ENCODE results near the gene IFIT5. TPM values are rescaled to one million over a fixed set of nuclear protein-coding genes. Genes with fewer than 3 reads are reported as not detected.

The IFIT5 gene
- polyA plus RNA-seq, 2 of the 4 experiments (the other 2 are of a cell fraction) = 7.8 to 11.5 TPM

DNA sequence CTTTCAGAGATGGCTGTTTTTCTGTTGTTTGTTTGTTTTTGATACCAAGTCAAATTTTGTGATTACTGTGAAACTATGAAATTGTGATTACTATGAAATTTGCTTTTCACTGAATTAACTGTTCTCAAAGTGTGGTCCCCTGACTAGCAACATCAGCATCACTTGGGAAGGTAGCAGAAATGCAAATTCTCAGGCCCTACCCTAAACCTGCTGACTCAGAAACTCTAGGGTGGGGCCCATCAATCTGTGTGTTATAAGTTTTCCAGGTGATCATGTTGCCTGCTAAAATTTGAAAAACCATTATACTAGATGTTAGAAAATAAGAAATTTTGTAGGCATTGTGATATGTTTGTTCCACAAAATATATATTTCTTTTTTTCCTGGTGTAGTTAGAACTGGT is 35.3 kb upstream of the IFIT5 start:
- DNase-seq (ENCODE audit: low read depth in 1 of 2, low spot score in 1 of 2) (no peak), FAIRE-seq (no peak), ATAC-seq (no peak)
- no peak for TF ChIP-seq SMC3 (IDR thresholded peaks at IDR 0.05)
- TF ChIP-seq FOXS1 (CRISPR knock-in tag; IDR thresholded peaks at IDR 0.05) = no peak
- TF ChIP-seq BCL3 (IDR thresholded peaks at IDR 0.05) = no peak
- no peak for TF ChIP-seq HOXB5 (CRISPR knock-in tag; IDR thresholded peaks at IDR 0.05)
- no peak for TF ChIP-seq PHF8 (IDR thresholded peaks at IDR 0.05; ENCODE audit: borderline replicate concordance, low read depth)
- TF ChIP-seq MAFK (IDR thresholded peaks at IDR 0.05; ENCODE audit: partially characterized antibody) = peak; percentile 12
- TF ChIP-seq POLR2AphosphoS2 (conservative IDR thresholded peaks at IDR 0.05; ENCODE audit: low read length) = no peak
- TF ChIP-seq MAZ (IDR thresholded peaks at IDR 0.05; ENCODE audit: borderline replicate concordance, low read depth, low read length) = no peak
- no peak overlapping the region for H3K4me2 ChIP-seq
- no peaks in the 10 kb centered on the region for H3K9me3 ChIP-seq
- no peak overlapping the region for H3K4me3 ChIP-seq
- no peak overlapping the region for H3K27ac ChIP-seq
- POLR2A ChIA-PET = no interaction called here
- peaks cover 7% of the 10 kb centered on the region for H3K4me1 ChIP-seq
- CTCF ChIA-PET = interaction anchor here (0.7 to 1.5 kb wide), 4 partner anchors 9 to 162 kb away, joined by 3 to 5 read pairs (median 4); partner anchors contain the start of gene IFIT1

- Histone ChIP-seq H3K4me2 (no peak overlapping the region), H3K4me3 (no peak overlapping the region), H3K4me1 (no peaks in the 10 kb centered on the region), H3K9me3 (no peaks in the 10 kb centered on the region), H3K27ac (no peak overlapping the region)
- no peak for ATAC-seq
- CTCF ChIA-PET = interaction anchor here (2.8 kb wide), 1 partner anchor 14 kb away, joined by 12 read pairs; no protein-coding TSS in a partner anchor
- DNase-seq (ENCODE audit: low read depth in 1 of 2, low spot score in 1 of 2) = no peak
- WGBS (ENCODE audit: missing lambda C conversion rate) = 71% methylated on average over 1 of the region's 1 CpG
- POLR2A ChIA-PET = no interaction called here
- no peak for FAIRE-seq
- no peak for TF ChIP-seq FOSL2 (IDR thresholded peaks at IDR 0.05)
- TF ChIP-seq FOSL2 (CRISPR knock-in tag; IDR thresholded peaks at IDR 0.05) = no peak
- no peak for TF ChIP-seq EHMT2 (IDR thresholded peaks at IDR 0.05; ENCODE audit: low read depth)
- TF ChIP-seq, protein P1, sequence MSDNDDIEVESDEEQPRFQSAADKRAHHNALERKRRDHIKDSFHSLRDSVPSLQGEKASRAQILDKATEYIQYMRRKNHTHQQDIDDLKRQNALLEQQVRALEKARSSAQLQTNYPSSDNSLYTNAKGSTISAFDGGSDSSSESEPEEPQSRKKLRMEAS (IDR thresholded peaks at IDR 0.05) = no peak
- no peak for TF ChIP-seq ZNF302 (CRISPR knock-in tag; IDR thresholded peaks at IDR 0.05)
- no peak for TF ChIP-seq NR3C1 (IDR thresholded peaks at IDR 0.05)
- TF ChIP-seq ZC3H11A (IDR thresholded peaks at IDR 0.05) = no peak
- TF ChIP-seq, protein P2, sequence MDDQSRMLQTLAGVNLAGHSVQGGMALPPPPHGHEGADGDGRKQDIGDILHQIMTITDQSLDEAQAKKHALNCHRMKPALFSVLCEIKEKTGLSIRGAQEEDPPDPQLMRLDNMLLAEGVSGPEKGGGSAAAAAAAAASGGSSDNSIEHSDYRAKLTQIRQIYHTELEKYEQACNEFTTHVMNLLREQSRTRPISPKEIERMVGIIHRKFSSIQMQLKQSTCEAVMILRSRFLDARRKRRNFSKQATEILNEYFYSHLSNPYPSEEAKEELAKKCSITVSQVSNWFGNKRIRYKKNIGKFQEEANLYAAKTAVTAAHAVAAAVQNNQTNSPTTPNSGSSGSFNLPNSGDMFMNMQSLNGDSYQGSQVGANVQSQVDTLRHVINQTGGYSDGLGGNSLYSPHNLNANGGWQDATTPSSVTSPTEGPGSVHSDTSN (IDR thresholded peaks at IDR 0.05) = no peak
- no peak for TF ChIP-seq KDM5A (IDR thresholded peaks at IDR 0.05)
- no peak for TF ChIP-seq HOXB5 (CRISPR knock-in tag; IDR thresholded peaks at IDR 0.05)
- TF ChIP-seq, protein P3, sequence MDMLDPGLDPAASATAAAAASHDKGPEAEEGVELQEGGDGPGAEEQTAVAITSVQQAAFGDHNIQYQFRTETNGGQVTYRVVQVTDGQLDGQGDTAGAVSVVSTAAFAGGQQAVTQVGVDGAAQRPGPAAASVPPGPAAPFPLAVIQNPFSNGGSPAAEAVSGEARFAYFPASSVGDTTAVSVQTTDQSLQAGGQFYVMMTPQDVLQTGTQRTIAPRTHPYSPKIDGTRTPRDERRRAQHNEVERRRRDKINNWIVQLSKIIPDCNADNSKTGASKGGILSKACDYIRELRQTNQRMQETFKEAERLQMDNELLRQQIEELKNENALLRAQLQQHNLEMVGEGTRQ (IDR thresholded peaks at IDR 0.05) = no peak
- no peak for TF ChIP-seq EHF (CRISPR knock-in tag; IDR thresholded peaks at IDR 0.05)
- no peak for TF ChIP-seq POLR2AphosphoS2 (conservative IDR thresholded peaks at IDR 0.05; ENCODE audit: low read length)
- TF ChIP-seq JUNB (IDR thresholded peaks at IDR 0.05) = no peak
- no peak for TF ChIP-seq CBX8 (IDR thresholded peaks at IDR 0.05)
- TF ChIP-seq, protein P4, sequence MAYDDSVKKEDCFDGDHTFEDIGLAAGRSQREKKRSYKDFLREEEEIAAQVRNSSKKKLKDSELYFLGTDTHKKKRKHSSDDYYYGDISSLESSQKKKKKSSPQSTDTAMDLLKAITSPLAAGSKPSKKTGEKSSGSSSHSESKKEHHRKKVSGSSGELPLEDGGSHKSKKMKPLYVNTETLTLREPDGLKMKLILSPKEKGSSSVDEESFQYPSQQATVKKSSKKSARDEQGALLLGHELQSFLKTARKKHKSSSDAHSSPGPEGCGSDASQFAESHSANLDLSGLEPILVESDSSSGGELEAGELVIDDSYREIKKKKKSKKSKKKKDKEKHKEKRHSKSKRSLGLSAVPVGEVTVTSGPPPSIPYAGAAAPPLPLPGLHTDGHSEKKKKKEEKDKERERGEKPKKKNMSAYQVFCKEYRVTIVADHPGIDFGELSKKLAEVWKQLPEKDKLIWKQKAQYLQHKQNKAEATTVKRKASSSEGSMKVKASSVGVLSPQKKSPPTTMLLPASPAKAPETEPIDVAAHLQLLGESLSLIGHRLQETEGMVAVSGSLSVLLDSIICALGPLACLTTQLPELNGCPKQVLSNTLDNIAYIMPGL (CRISPR knock-in tag; IDR thresholded peaks at IDR 0.05; ENCODE audit: borderline replicate concordance) = no peak
- TF ChIP-seq HOXB13 (CRISPR knock-in tag; IDR thresholded peaks at IDR 0.05; ENCODE audit: low read depth) = no peak
Measured at GRCh38 chr10:89382757-89383156, 31.6 kb upstream of the IFIT5 start.

Data from A549 (cell line).